ENCODE measurements around the gene ADGRA3. TPM values are rescaled to one million over a fixed set of nuclear protein-coding genes. Genes with fewer than 3 reads are reported as not detected.

Gene ADGRA3
- polyA plus RNA-seq, 1 donor from 2014 or later, result 0.14 TPM

DNA sequence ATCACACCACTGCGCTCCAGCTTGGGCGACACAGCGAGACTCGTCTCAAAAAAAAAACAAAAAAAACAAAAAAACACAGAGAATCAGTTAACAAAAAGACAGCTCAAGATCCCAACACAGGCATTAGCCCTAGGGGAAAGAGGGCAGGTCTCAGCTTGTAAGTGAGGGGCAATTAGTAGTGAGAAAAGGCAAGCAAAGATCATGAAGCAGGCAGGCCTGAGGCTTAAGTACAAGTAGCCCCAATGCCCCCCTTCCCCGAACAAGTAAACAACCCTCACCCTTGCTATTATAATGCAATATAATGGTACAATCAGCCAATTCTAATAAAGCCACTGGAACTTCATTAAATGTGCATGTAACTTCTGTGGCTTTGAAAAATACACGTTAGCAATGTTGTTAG is 17.0 kb downstream of the ADGRA3 start:
- H3K27me3 Mint-ChIP-seq, result no peaks in the 10 kb centered on the region
- no peaks in the 10 kb centered on the region for H3K36me3 Mint-ChIP-seq
- no peak overlapping the region for H3K27ac Mint-ChIP-seq
- no peak overlapping the region for H3K4me3 Mint-ChIP-seq
- no peaks in the 10 kb centered on the region for H3K4me1 Mint-ChIP-seq
- H3K9me3 Mint-ChIP-seq, result peaks cover 2 to 4% (median 2%) of the 10 kb centered on the region in 3 donors

DNA sequence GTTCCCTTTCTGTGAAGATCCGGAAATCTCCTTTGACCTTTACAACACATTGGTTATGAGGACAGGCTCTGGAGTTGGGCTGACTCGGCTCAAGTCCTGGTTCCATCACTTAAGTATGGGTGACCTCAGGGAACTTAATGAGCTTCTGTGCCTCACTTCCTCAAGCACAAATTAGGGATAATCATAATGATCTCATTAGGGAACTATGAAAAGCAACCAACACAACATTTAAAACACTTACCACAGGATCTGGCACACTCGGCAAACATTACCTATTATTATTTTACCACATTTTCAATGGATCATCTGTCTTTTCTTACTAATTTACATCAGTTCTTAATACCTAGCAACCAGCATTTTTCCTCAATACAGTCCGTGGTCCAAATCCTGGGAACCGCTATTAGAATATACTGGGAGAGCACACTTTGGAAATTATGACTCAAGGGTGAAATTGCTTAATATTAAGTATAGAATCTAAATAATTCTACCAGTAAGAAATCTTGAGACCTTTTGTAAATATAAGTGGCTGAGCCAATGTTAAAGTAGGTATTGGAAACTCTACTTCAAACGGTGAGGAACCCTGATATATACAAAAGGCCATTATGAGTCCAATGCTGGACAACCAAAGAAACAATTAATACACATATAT is 19.6 kb downstream of the ADGRA3 start:
- no peaks in the 10 kb centered on the region for H3K27me3 Mint-ChIP-seq
- no peak overlapping the region for H3K27ac Mint-ChIP-seq
- peaks cover 3 to 6% (median 4%) of the 10 kb centered on the region in 3 donors for H3K9me3 Mint-ChIP-seq
- no peak overlapping the region for H3K4me3 Mint-ChIP-seq
- no peaks in the 10 kb centered on the region for H3K4me1 Mint-ChIP-seq
- no peaks in the 10 kb centered on the region for H3K36me3 Mint-ChIP-seq

DNA sequence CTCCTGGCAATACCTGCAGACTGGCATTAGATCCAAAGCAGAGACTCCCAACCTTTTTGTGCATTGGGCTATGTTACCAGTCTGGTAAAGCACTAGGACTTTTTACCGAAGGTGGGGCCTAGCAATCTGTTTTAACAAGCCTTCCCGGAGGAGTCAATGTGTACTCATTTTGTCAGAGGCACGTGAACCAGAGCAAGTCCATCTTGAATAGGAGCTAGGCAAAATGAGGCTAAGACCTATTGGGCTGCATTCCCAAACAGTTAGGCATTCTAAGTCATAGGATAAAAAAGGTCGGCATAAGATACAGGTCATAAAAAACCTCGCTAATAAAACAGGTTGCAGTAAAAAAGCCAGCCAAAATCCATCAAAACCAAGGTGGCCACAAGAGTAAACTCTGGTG is 22.3 kb downstream of the ADGRA3 start:
- no peaks in the 10 kb centered on the region for H3K4me1 Mint-ChIP-seq
- no peaks in the 10 kb centered on the region for H3K36me3 Mint-ChIP-seq
- no peak overlapping the region for H3K27ac Mint-ChIP-seq
- H3K4me3 Mint-ChIP-seq, result no peak overlapping the region
- no peaks in the 10 kb centered on the region for H3K27me3 Mint-ChIP-seq
- peaks cover 3 to 9% (median 5%) of the 10 kb centered on the region in 3 donors for H3K9me3 Mint-ChIP-seq

DNA sequence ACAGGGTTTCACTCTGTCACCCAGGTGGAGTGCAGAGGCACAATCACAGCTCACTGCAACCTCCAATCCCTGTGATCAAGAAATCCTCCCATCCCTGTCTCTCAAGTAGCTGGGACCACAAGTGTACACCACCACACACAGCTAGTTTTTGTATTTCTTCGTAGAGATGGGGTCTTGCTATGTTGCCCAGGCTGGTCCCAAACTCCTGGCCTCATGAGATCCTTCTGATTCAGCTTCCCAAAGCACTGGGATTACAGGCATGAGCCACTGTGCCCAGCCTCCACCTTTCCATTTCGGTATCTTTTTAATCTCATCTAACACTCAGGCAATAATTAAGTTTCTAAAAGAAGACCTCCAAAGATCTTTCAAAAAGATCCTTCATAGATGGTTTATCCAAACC is 22.9 kb downstream of the ADGRA3 start:
- Mint-ChIP-seq H3K36me3 (no peaks in the 10 kb centered on the region), H3K4me3 (no peak overlapping the region), H3K4me1 (no peaks in the 10 kb centered on the region), H3K9me3 (peaks cover 3 to 11% (median 8%) of the 10 kb centered on the region in 3 donors), H3K27me3 (no peaks in the 10 kb centered on the region), H3K27ac (no peak overlapping the region)

DNA sequence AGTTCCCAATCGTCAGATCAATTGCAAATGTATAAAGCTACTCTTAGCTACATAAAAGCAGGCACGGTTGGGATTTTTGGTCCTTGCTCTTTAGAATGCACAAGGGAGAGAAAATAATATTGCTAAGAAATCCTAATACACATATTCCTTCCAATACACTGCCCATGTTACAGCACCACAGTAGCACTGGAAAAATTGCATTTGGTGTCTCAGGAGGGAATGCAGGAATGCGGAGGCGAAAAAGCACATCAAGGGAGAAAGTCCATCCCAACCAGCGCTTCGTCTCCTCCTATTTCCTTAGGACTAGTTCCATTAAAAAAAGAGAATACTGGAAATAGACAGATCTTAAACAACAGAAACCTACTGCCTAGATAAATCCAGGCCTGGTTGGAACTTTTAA is 23.9 kb downstream of the ADGRA3 start:
- Mint-ChIP-seq H3K4me3 (no peak overlapping the region), H3K36me3 (no peaks in the 10 kb centered on the region), H3K9me3 (peaks cover 3 to 11% (median 8%) of the 10 kb centered on the region in 3 donors), H3K27me3 (no peaks in the 10 kb centered on the region), H3K27ac (no peak overlapping the region), H3K4me1 (no peaks in the 10 kb centered on the region)

DNA sequence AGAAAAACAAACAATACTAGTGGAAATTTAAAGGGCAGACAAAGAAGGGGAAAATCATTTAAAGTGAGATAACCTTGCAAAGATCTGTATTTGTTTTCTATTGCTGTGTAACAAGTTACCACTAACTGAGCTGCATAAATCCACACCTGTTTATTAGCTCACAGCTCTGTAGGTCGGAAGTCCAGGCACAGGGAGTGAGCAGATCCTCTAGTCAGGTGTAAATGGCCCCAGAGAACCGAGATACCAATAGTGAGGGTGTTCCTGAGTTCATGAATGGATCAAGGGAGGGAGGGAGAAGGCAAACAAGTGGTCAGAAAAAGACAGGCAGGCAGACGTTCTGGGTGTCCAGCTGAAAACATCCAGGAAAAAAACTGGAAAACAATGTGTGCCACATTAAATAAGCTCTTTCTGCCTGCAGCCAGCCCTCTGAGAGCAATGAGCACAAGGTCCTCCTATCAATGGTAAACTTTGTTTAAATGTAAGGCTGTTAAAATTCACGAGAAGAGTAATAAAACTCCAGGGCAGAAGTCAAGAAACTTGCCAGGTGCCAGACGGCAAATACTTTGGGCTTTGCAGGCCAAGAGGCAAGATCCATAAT is 25.0 kb downstream of the ADGRA3 start:
- Mint-ChIP-seq H3K9me3 (peaks cover 3 to 11% (median 11%) of the 10 kb centered on the region in 3 donors), H3K36me3 (no peaks in the 10 kb centered on the region), H3K4me1 (no peaks in the 10 kb centered on the region), H3K27me3 (no peaks in the 10 kb centered on the region), H3K4me3 (no peak overlapping the region), H3K27ac (no peak overlapping the region)

DNA sequence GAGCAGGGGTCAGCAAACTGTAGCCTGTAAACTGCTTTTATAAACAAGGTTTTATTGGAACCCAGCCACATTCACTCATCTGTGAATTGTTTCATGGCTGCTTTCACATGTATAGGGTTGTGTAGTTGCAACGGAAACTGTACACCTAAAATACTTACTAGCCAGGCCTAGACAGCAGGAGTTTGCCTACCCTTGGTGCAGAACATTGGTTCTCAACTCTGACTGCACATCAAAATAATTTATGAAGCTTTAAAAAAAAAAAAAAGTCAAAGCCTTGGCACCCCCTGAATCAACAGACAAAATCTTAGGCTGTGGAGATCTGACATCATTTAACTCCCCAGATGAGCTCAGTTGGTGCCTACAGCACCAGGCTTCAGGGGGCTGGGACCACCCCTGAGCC is 27.8 kb downstream of the ADGRA3 start:
- H3K36me3 Mint-ChIP-seq, result no peaks in the 10 kb centered on the region
- no peak overlapping the region for H3K4me3 Mint-ChIP-seq
- H3K27ac Mint-ChIP-seq, result no peak overlapping the region
- no peaks in the 10 kb centered on the region for H3K4me1 Mint-ChIP-seq
- peaks cover 5 to 12% (median 8%) of the 10 kb centered on the region in 3 donors for H3K9me3 Mint-ChIP-seq
- no peaks in the 10 kb centered on the region for H3K27me3 Mint-ChIP-seq

DNA sequence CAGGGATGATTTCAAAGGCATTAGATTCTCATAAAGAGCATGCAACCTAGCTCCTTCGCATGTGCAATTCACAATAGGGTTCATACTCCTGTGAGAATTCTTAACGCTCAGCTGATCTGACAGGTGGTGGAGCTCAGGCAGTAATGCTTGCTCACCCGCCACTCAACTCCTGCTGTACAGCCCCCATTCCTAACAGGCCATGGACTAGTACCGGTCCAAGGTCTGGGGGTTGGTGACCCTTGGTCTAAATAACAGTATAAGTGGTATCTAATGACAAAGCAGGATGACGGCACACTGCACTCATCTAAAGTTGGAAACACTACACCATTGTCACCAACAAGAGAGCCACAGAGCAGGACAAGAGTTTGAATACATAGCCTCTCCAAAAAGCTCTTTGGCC is 28.5 kb downstream of the ADGRA3 start:
- H3K9me3 Mint-ChIP-seq, result peaks cover 5 to 12% (median 11%) of the 10 kb centered on the region in 3 donors
- H3K27ac Mint-ChIP-seq, result no peak overlapping the region
- H3K4me3 Mint-ChIP-seq, result no peak overlapping the region
- H3K27me3 Mint-ChIP-seq, result no peaks in the 10 kb centered on the region
- no peaks in the 10 kb centered on the region for H3K36me3 Mint-ChIP-seq
- H3K4me1 Mint-ChIP-seq, result no peaks in the 10 kb centered on the region

DNA sequence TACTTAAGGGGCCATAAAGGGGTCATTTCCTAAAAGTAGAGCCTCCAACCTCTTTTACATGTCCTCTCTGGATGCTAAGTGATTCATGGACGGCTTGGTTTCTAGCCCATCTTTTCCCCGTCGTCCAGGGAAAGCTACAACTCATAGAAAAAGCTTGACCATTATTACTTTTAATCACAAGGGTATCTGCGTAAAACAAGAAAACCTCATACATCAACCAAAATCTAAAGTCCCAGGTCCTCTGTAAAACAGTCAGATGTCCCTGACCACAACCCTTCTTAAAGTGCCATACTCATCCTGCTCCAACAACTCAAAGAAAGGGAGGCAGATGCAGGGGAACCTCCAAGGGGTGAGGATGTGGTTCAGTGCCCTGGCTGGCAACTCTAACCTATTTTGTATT is 29.6 kb downstream of the ADGRA3 start:
- no peak overlapping the region for H3K27ac Mint-ChIP-seq
- H3K4me3 Mint-ChIP-seq, result no peak overlapping the region

DNA sequence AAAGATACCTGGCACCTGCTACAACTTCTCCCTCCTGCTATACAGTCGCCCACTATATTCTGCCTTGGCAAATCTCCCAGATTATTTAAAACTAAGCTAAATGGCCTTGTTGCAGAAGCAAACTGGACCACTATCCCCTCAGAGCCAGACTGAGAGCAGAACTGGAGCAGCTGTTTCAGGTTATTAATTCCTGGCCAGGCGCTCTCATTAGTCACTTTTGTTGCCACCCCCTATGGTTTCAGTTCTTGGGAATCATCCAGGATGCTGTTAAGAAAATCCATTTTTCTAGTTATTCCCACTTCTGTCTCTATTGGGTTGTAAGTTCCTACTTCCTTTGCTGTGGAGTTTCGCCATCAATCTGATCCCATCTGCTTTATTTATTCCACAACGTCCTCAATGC is 30.1 kb downstream of the ADGRA3 start:
- Mint-ChIP-seq H3K27ac (no peak overlapping the region), H3K9me3 (peaks cover 2 to 12% (median 7%) of the 10 kb centered on the region in 3 donors), H3K4me3 (no peak overlapping the region), H3K36me3 (no peaks in the 10 kb centered on the region), H3K4me1 (no peaks in the 10 kb centered on the region), H3K27me3 (no peaks in the 10 kb centered on the region)

More for the DNA sequence above, 29.6 kb downstream of the ADGRA3 start:
- Mint-ChIP-seq H3K27me3 (no peaks in the 10 kb centered on the region), H3K9me3 (peaks cover 2 to 12% (median 7%) of the 10 kb centered on the region in 3 donors), H3K4me1 (no peaks in the 10 kb centered on the region), H3K36me3 (no peaks in the 10 kb centered on the region)

DNA sequence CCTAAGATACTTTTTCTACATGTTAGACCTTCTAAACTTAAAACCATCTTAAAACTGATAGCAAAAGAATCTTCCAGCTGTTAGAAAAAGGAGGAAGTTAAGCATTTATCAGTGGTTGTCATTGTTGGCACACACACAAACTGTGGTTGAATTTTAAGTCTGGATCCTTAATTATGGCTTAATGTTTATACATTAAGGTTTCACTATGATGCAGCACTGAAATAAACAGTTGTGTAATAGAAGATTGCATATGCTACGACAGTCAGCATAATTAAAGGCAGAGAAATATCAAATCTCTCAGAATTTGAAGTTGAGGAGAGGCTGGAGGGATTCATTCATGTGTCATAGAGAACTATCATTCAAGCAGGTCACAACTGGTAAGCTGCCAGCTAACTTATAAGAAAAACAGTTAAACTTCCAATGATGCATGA is 32.3 kb downstream of the ADGRA3 start:
- no peaks in the 10 kb centered on the region for H3K27me3 Mint-ChIP-seq
- peaks cover 2 to 7% (median 4%) of the 10 kb centered on the region in 3 donors for H3K9me3 Mint-ChIP-seq
- no peaks in the 10 kb centered on the region for H3K4me1 Mint-ChIP-seq
- H3K36me3 Mint-ChIP-seq, result no peaks in the 10 kb centered on the region
- H3K4me3 Mint-ChIP-seq, result no peak overlapping the region
- no peak overlapping the region for H3K27ac Mint-ChIP-seq

DNA sequence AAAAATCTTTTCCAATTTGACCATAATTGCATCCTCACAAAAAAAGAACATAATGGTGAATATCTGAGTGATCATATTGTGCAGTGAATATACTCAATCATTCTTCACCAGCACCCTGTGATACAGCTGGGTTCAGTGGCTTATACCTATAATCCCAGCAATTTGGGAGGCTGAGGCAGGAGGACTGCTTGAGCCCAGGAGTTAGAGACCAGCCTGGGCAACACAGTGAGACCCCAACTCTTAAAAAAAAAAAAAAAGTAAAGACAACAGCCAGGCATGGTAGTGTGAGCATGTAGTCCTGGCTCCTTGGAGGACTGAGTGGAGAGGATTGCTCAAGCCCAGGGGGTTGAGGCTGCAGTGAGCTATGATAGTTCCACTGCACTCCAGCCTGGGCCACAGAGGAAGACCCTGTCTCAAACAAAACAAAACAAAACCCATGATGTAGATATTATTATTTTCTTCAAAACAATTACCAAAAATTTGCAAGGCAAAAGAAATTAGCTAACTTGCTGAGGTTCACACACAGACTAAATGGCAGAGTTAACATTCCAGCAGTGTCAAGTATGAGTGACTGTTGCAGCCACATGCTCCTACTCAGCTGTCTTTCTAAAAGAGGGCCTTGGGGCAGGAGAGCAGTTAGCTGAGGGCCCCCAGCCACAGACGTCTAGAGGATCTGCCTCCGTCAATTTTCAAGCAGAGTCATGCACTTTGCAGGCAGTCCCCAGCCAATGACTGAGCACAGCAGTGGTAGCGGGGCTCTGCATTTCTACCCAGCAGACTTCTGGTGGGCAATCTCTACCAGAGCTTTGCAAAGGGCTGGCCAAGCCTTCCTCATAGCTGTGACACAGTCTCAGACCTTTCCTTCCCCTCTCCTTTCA is 33.4 kb downstream of the ADGRA3 start:
- H3K4me3 Mint-ChIP-seq, result no peak overlapping the region
- H3K9me3 Mint-ChIP-seq, result peaks cover 3 to 6% (median 3%) of the 10 kb centered on the region in 3 donors
- no peaks in the 10 kb centered on the region for H3K4me1 Mint-ChIP-seq
- H3K27ac Mint-ChIP-seq, result no peak overlapping the region
- no peaks in the 10 kb centered on the region for H3K36me3 Mint-ChIP-seq
- H3K27me3 Mint-ChIP-seq, result no peaks in the 10 kb centered on the region

DNA sequence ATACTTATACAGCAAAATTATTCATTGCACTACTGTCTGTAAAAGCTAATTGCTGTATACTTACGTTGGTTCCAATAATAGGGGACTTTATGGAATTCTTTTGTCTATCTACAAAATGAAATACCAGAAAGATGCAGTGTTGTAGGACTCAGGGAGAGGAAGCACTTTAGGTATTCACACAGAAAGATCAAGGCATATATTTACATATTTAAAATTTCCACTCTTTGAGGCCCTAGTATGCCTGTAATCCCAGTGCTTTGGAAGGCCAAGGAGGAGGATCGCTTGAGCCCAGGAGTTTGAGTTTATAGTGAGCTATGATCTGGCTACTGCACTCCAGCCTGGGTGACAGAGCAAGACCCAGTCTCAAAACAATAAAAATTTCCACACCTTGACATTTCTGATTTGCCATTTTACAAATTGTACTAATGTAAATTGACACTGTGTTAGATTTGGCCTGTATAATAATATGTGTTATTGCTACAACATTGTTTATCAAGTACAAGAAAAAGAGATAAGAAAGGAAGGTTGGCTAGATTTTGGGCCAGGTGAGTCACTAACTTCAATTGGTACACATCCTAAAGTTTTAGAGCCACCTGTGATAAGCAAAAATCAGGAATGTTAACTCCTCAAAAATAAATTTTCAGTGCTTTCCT is 35.1 kb downstream of the ADGRA3 start:
- no peaks in the 10 kb centered on the region for H3K4me1 Mint-ChIP-seq

DNA sequence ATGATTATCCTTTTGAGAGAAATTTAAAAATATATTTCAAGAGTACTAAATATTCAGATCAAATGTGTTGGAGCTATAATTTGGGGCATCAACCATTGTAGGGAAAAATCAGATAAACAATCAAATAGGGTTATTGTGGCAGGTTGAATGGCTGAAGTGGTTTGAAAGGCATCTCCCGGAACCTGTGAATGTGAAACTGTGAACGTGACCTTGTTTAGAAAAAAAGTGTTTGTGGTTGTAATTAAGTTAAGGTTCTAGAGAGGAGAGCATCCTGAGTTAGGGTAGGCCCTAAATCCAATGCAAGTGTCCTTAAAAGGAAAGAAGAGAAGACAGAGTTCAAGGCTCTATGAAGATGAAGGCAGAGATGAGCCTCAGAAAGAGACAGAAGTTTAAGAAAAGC is 37.4 kb downstream of the ADGRA3 start:
- Mint-ChIP-seq H3K36me3 (no peaks in the 10 kb centered on the region), H3K9me3 (peaks cover 2 to 4% (median 3%) of the 10 kb centered on the region in 3 donors), H3K27me3 (no peaks in the 10 kb centered on the region), H3K4me3 (no peak overlapping the region), H3K4me1 (no peaks in the 10 kb centered on the region), H3K27ac (no peak overlapping the region)

More for the DNA sequence above, 35.1 kb downstream of the ADGRA3 start:
- Mint-ChIP-seq H3K27ac (no peak overlapping the region), H3K9me3 (peaks cover 3 to 5% (median 3%) of the 10 kb centered on the region in 3 donors), H3K36me3 (no peaks in the 10 kb centered on the region), H3K27me3 (no peaks in the 10 kb centered on the region), H3K4me3 (no peak overlapping the region)

DNA sequence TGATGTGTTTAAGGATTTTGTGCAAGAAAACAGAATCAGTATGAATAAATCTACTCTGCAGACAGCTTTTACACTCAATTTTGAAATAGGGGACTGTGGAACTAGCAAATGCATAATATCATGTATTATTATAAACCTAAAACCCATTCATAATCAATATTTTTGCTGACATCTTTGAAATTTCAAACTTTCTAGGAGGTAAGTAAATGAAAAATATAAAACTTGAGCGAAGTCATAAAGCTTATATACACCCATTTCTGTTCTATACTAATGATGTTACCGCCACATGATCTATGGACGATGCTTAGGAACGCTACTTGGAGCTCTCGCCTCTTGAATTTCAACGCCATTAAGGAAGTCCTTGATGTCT is 38.1 kb downstream of the ADGRA3 start:
- H3K4me1 Mint-ChIP-seq, result no peaks in the 10 kb centered on the region
- H3K27me3 Mint-ChIP-seq, result no peaks in the 10 kb centered on the region
- peaks cover 1 to 4% (median 2%) of the 10 kb centered on the region in 3 donors for H3K9me3 Mint-ChIP-seq
- no peak overlapping the region for H3K27ac Mint-ChIP-seq
- H3K36me3 Mint-ChIP-seq, result no peaks in the 10 kb centered on the region
- H3K4me3 Mint-ChIP-seq, result no peak overlapping the region
